HepG2 (cell line): ENCODE results near the gene UPF3B. TPM values are rescaled to one million over a fixed set of nuclear protein-coding genes. Genes with fewer than 3 reads are reported as not detected.
A peak's percentile ranks its signal among the peaks of the same experiment; 100 is the strongest.

Source experiments
- ATM ChIP-seq: fragments of 450-650 bp; IDR thresholded peaks from 2 replicates; pipeline ENCODE4 v1.7.1; 2017; ENCODE audit warnings: mild to moderate bottlenecking, borderline replicate concordance
- CREB1 ChIP-seq, 2 experiments: fragments of 450-650 bp in 1 of 2; IDR thresholded peaks; 2 replicates each; pipeline ENCODE4 v1.6.1; 2016 to 2017; ENCODE audit warnings: control low read depth in 1 of 2, mild to moderate bottlenecking in 1 of 2, missing compliant biosample characterization in 1 of 2, missing genetic modification characterization in 1 of 2
- CREM ChIP-seq, 2 experiments: sonication (generic) in 1 of 2; formaldehyde crosslinking in 1 of 2; IDR thresholded peaks; 2 replicates each; pipeline versions ENCODE4 v1.4.0 to v1.6.1; 2016 to 2020; ENCODE audit warnings: antibody characterized with exemption in 1 of 2, mild to moderate bottlenecking in 1 of 2, missing genetic modification reagents in 1 of 2
- DDIT3 ChIP-seq: sonication (generic); formaldehyde crosslinking; IDR thresholded peaks from 2 replicates; pipeline ENCODE4 v1.4.0; 2020; ENCODE audit warnings: mild to moderate bottlenecking, missing genetic modification reagents
- ETV5 ChIP-seq: IDR thresholded peaks from 2 replicates; pipeline ENCODE4 v1.6.1; 2018; ENCODE audit warnings: missing biosample characterization, missing genetic modification reagents, inconsistent platforms, borderline replicate concordance
- GTF3A ChIP-seq: sonication (generic); formaldehyde crosslinking; conservative IDR thresholded peaks from 2 replicates; pipeline ENCODE4 v1.4.0; 2020; ENCODE audit warnings: mild to moderate bottlenecking, missing genetic modification reagents
- HDAC1 ChIP-seq: sonication (generic); formaldehyde crosslinking; IDR thresholded peaks from 2 replicates; pipeline ENCODE4 v1.5.1; 2020; ENCODE audit warnings: mild to moderate bottlenecking, missing genetic modification reagents
- JARID2 ChIP-seq: sonication (generic); formaldehyde crosslinking; IDR thresholded peaks from 2 replicates; pipeline ENCODE4 v1.8.1; 2023; ENCODE audit warnings: missing genetic modification reagents, inconsistent platforms; ENCODE audit not compliant: insufficient replicate concordance
- KMT2A ChIP-seq: sonication (generic); formaldehyde crosslinking; IDR thresholded peaks from 2 replicates; pipeline ENCODE4 v1.4.0; 2020; ENCODE audit warnings: missing genetic modification reagents
- NFIC ChIP-seq: IDR thresholded peaks from 2 replicates; pipeline ENCODE4 v1.6.1; 2012; ENCODE audit warnings: mild to moderate bottlenecking, low read length, inconsistent platforms
- POLR2AphosphoS5 ChIP-seq: IDR thresholded peaks from 2 replicates; pipeline ENCODE4 v1.6.1; 2012; ENCODE audit warnings: low read depth, low read length
- RBFOX2 ChIP-seq: fragments of 200-400 bp; formaldehyde crosslinking; IDR thresholded peaks from 2 replicates; pipeline ENCODE4 v1.6.1; 2017; ENCODE audit warnings: low read depth, mild to moderate bottlenecking, low read length
- RBM22 ChIP-seq: fragments of 200-400 bp; formaldehyde crosslinking; optimal IDR thresholded peaks from 2 replicates; pipeline ENCODE3; 2017; ENCODE audit warnings: mild to moderate bottlenecking, low read length, moderate library complexity
- REL ChIP-seq: sonication (generic); formaldehyde crosslinking; conservative IDR thresholded peaks from 2 replicates; pipeline ENCODE4 v1.8.0; 2022; ENCODE audit warnings: mild to moderate bottlenecking, missing genetic modification reagents, moderate library complexity
- SP5 ChIP-seq: IDR thresholded peaks from 2 replicates; pipeline ENCODE4 v1.6.1; 2016; ENCODE audit warnings: low read depth, borderline replicate concordance
- ZMYM3 ChIP-seq: sonication (generic); formaldehyde crosslinking; IDR thresholded peaks from 2 replicates; pipeline ENCODE4 v1.5.1; 2020; ENCODE audit warnings: mild to moderate bottlenecking, missing genetic modification reagents
- ZNF256 ChIP-seq: sonication (generic); formaldehyde crosslinking; conservative IDR thresholded peaks from 2 replicates; pipeline ENCODE4 v1.4.0; 2020; ENCODE audit warnings: missing genetic modification reagents
- ZNF547 ChIP-seq: sonication (generic); formaldehyde crosslinking; IDR thresholded peaks from 2 replicates; pipeline ENCODE4 v1.5.1; 2020; ENCODE audit warnings: mild to moderate bottlenecking, missing genetic modification reagents
- ZNF567 ChIP-seq: sonication (generic); formaldehyde crosslinking; IDR thresholded peaks from 2 replicates; pipeline ENCODE4 v1.8.1; 2023; ENCODE audit warnings: mild to moderate bottlenecking, missing genetic modification reagents, borderline replicate concordance
- polyA plus RNA-seq, 8 experiments: library from polyadenylated mRNA; depleted of rRNA in 3 of 8; stranded (reverse) in 7 of 8; unstranded in 1 of 8; fragments of >200 nt; fragmentation: Illumina TruSeq in 4 of 8; extraction: Trizol in 4 of 8; gene quantifications; 2 replicates each; pipeline versions ENCODE4 v1.2.1 to v1.2.3, GENCODE V29; 2011 to 2016; ENCODE audit warnings: low read depth in 4 of 8, missing spikeins in 1 of 8, mixed read lengths in 1 of 8; ENCODE audit not compliant: insufficient read depth in 1 of 8
- total RNA-seq, 5 experiments: library from RNA; depleted of rRNA; stranded (reverse); fragments of >200 nt; fragmentation: Illumina TruSeq; extraction: Trizol; gene quantifications; 2 replicates each; pipeline ENCODE4 v1.2.3, GENCODE V29; 2016; ENCODE audit warnings: low read depth in 1 of 5
- TF ChIP-seq, protein P1 (sequence below): IDR thresholded peaks from 2 replicates; pipeline ENCODE4 v1.6.1; 2018; ENCODE audit warnings: missing genetic modification reagents, mild to moderate bottlenecking, missing compliant biosample characterization
- TF ChIP-seq, protein P2 (sequence below): sonication (generic); formaldehyde crosslinking; conservative IDR thresholded peaks from 2 replicates; pipeline ENCODE4 v1.8.1; 2023; ENCODE audit warnings: missing genetic modification reagents
- TF ChIP-seq, protein P3 (sequence below): IDR thresholded peaks from 2 replicates; pipeline ENCODE4 v1.6.1; 2016; ENCODE audit warnings: missing biosample characterization, missing genetic modification reagents, low read depth
- TF ChIP-seq, protein P4 (sequence below): sonication (generic); formaldehyde crosslinking; IDR thresholded peaks from 2 replicates; pipeline ENCODE4 v1.4.0; 2020; ENCODE audit warnings: missing genetic modification reagents
- TF ChIP-seq, protein P5 (sequence below): IDR thresholded peaks from 2 replicates; pipeline ENCODE4 v1.6.1; 2016; ENCODE audit warnings: missing genetic modification reagents, missing compliant biosample characterization

The UPF3B gene
- total and polyA plus RNA-seq, 2 of the 13 experiments (the other 11 are each of a cell fraction or from before 2014, with no cell fraction given): 5.2 to 7.2 TPM

DNA sequence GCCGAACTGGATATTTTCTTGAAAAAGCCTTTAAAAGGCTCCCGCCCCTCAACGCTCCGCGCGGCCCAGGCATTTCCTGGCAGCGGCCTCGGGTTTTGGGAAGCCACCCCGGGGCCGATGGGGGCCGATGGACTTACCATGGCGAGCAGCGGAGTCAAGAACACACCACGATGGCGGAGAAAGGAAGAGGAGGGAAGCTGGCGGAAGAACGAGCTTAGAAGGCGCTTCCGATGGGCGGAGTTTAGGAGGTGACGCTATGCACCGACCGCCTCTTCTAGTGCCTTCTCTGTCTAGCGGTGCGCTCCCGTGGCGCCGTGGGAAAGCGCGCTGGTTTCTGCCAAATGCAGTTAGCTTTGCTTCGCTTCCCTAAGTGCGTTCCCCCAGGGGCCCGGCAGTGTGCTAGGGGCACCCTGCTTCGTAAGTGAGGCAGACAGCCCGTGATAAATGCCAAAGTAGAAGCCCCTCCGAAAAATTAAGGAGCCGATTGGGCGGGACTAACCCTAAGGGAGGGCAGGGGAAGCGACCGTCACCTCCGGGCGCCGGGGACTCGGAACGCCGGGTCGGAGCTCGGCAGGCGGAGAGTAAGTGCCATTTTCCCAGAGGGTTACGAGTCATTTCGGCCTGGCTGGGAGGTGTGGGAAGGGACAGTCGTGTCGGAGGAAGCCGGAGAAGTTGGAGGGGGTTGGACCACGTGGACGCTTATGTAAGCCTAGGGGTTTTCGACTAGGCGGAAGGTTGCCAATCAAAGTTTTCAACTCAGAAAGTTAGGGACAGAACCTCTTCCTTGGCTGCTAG lies 61.1 kb downstream of the UPF3B start, which contains the start of gene RPL39 (continued):
- TF ChIP-seq, protein P1, sequence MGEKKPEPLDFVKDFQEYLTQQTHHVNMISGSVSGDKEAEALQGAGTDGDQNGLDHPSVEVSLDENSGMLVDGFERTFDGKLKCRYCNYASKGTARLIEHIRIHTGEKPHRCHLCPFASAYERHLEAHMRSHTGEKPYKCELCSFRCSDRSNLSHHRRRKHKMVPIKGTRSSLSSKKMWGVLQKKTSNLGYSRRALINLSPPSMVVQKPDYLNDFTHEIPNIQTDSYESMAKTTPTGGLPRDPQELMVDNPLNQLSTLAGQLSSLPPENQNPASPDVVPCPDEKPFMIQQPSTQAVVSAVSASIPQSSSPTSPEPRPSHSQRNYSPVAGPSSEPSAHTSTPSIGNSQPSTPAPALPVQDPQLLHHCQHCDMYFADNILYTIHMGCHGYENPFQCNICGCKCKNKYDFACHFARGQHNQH (CRISPR knock-in tag): no peak
- no peak for TF ChIP-seq ZMYM3
- TF ChIP-seq GTF3A (CRISPR knock-in tag): no peak
- TF ChIP-seq ETV5: peak; percentile 47; the same call in 1 of the 2 replicates
- TF ChIP-seq, protein P2, sequence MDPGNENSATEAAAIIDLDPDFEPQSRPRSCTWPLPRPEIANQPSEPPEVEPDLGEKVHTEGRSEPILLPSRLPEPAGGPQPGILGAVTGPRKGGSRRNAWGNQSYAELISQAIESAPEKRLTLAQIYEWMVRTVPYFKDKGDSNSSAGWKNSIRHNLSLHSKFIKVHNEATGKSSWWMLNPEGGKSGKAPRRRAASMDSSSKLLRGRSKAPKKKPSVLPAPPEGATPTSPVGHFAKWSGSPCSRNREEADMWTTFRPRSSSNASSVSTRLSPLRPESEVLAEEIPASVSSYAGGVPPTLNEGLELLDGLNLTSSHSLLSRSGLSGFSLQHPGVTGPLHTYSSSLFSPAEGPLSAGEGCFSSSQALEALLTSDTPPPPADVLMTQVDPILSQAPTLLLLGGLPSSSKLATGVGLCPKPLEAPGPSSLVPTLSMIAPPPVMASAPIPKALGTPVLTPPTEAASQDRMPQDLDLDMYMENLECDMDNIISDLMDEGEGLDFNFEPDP: no peak
- TF ChIP-seq ATM: no peak
- TF ChIP-seq, protein P3, sequence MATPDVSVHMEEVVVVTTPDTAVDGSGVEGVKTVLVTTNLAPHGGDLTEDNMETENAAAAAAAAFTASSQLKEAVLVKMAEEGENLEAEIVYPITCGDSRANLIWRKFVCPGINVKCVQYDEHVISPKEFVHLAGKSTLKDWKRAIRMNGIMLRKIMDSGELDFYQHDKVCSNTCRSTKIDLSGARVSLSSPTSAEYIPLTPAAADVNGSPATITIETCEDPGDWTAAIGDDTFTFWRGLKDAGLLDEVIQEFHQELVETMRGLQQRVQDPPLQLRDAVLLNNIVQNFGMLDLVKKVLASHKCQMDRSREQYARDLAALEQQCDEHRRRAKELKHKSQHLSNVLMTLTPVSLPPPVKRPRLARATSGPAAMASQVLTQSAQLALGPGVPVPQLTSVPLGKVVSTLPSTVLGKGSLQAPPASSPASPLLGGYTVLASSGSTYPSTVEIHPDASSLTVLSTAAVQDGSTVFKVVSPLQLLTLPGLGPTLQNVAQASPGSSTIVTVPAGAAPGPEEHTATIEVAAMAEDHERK (CRISPR knock-in tag): no peak
- peak; percentile 94 for TF ChIP-seq POLR2AphosphoS5
- no peak for TF ChIP-seq ZNF567 (CRISPR knock-in tag)
- TF ChIP-seq CREB1 (IDR thresholded peaks at IDR 0.05): no peak
- TF ChIP-seq CREB1 (CRISPR knock-in tag; IDR thresholded peaks at IDR 0.05): no peak; the same call in none of the 2 replicates
- peak; percentile 39 for TF ChIP-seq HDAC1 (CRISPR knock-in tag)
- TF ChIP-seq KMT2A: 0 out of 2 replicates have a peak, but pooled peaks have one; percentile 41
- no peak for TF ChIP-seq DDIT3
- TF ChIP-seq NFIC: no peak
- TF ChIP-seq ZNF547 (CRISPR knock-in tag): 0 out of 2 replicates have a peak, but pooled peaks have one; percentile 21
- TF ChIP-seq ZNF256: no peak
- no peak for TF ChIP-seq REL
- TF ChIP-seq JARID2 (CRISPR knock-in tag): no peak
- TF ChIP-seq SP5 (CRISPR knock-in tag): peak; percentile 10; the same call in 1 of the 2 replicates
- no peak for TF ChIP-seq RBM22
- TF ChIP-seq RBFOX2: peak; percentile 86
- TF ChIP-seq CREM (IDR thresholded peaks at IDR 0.05): peak; percentile 55
- TF ChIP-seq CREM (CRISPR knock-in tag; IDR thresholded peaks at IDR 0.05): no peak
- TF ChIP-seq, protein P4, sequence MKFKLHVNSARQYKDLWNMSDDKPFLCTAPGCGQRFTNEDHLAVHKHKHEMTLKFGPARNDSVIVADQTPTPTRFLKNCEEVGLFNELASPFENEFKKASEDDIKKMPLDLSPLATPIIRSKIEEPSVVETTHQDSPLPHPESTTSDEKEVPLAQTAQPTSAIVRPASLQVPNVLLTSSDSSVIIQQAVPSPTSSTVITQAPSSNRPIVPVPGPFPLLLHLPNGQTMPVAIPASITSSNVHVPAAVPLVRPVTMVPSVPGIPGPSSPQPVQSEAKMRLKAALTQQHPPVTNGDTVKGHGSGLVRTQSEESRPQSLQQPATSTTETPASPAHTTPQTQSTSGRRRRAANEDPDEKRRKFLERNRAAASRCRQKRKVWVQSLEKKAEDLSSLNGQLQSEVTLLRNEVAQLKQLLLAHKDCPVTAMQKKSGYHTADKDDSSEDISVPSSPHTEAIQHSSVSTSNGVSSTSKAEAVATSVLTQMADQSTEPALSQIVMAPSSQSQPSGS (CRISPR knock-in tag): 0 out of 2 replicates have a peak, but pooled peaks have one; percentile 31
- TF ChIP-seq, protein P5, sequence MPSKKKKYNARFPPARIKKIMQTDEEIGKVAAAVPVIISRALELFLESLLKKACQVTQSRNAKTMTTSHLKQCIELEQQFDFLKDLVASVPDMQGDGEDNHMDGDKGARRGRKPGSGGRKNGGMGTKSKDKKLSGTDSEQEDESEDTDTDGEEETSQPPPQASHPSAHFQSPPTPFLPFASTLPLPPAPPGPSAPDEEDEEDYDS (CRISPR knock-in tag): peak; percentile 95
